ENCODE data around the gene RAB3IP.

GRCh38 chr12:69755302-69755701 is 16.6 kb downstream of the RAB3IP start:
- TF ChIP-seq CTCF (IDR thresholded peaks at IDR 0.05) (no peak), EZH2 (IDR thresholded peaks at IDR 0.05) (no peak)

Data from neural progenitor cell (in vitro differentiated cells).